ENCODE results near the gene LMBRD1.
A peak's percentile ranks its signal among the peaks of the same experiment; 100 is the strongest.
"Not testable (repeated sequence)": the region's sequence is repeated elsewhere in the genome, so short reads cannot be mapped to it uniquely, and the experiment has no call there.

LMBRD1 gene

GRCh38 chr6:69732640-69733039, 64.2 kb downstream of the LMBRD1 start:
- peak in 2 of 4 experiments; percentile 6 to 21 for DNase-seq

- DNase-seq: no peak
Measured at GRCh38 chr6:69732045-69732444, 64.8 kb downstream of the LMBRD1 start.

GRCh38 chr6:69729870-69730449, 66.8 kb downstream of the LMBRD1 start:
- peak in 1 of 4 experiments; percentile 19 for DNase-seq

- DNase-seq: no peak
Measured at GRCh38 chr6:69722683-69723082, 74.1 kb downstream of the LMBRD1 start.

- peak in 1 of 4 experiments; percentile 2 for DNase-seq
Measured at GRCh38 chr6:69719602-69720193, 77.1 kb downstream of the LMBRD1 start.

GRCh38 chr6:69706724-69707123, 90.1 kb downstream of the LMBRD1 start:
- no peak for DNase-seq

GRCh38 chr6:69705954-69706353, 90.9 kb downstream of the LMBRD1 start:
- DNase-seq: no peak

GRCh38 chr6:69704916-69705315, 91.9 kb downstream of the LMBRD1 start:
- no peak for DNase-seq

- DNase-seq: no peak
Measured at GRCh38 chr6:69699655-69700054, 97.2 kb downstream of the LMBRD1 start.

GRCh38 chr6:69696273-69696672, 100.5 kb downstream of the LMBRD1 start:
- no peak for DNase-seq

- no peak for DNase-seq
Measured at GRCh38 chr6:69693762-69694161, 103.0 kb downstream of the LMBRD1 start.

- no peak for DNase-seq
Measured at GRCh38 chr6:69690986-69691385, 105.8 kb downstream of the LMBRD1 start.

- DNase-seq: no peak
Measured at GRCh38 chr6:69680302-69680701, 116.5 kb downstream of the LMBRD1 start.

GRCh38 chr6:69673298-69673697, 123.5 kb downstream of the LMBRD1 start:
- DNase-seq: no peak

GRCh38 chr6:69668916-69669315, 127.9 kb downstream of the LMBRD1 start:
- no peak for DNase-seq

- not testable (repeated sequence) for DNase-seq
Measured at GRCh38 chr6:69666779-69667178, 130.0 kb downstream of the LMBRD1 start.

- DNase-seq: no peak
Measured at GRCh38 chr6:69665437-69665836, 131.4 kb downstream of the LMBRD1 start.

- DNase-seq: no peak
Measured at GRCh38 chr6:69664551-69664950, 132.3 kb downstream of the LMBRD1 start.

GRCh38 chr6:69663215-69663614, 133.6 kb downstream of the LMBRD1 start:
- no peak for DNase-seq

GRCh38 chr6:69650703-69651102, 146.1 kb downstream of the LMBRD1 start:
- no peak for DNase-seq

- no peak for DNase-seq
Measured at GRCh38 chr6:69647726-69648125, 149.1 kb downstream of the LMBRD1 start.

GRCh38 chr6:69643688-69644087, 153.1 kb downstream of the LMBRD1 start:
- no peak for DNase-seq

- DNase-seq: no peak
Measured at GRCh38 chr6:69632932-69633331, 163.9 kb downstream of the LMBRD1 start.

GRCh38 chr6:69631552-69632346, 165.1 kb downstream of the LMBRD1 start:
- DNase-seq: no peak
